Endothelial cell of umbilical vein (primary cell): ENCODE data around the gene SEMA4F.

Source experiments
- POLR2AphosphoS5 ChIP-seq: IDR thresholded peaks from 2 replicates; pipeline ENCODE4 v1.6.1; 2012; ENCODE audit warnings: low read depth, mild to moderate bottlenecking, control low read depth, low read length, moderate library complexity; ENCODE audit not compliant: insufficient read depth
- TF ChIP-seq, protein P1 (sequence below), 2 donors: IDR thresholded peaks; 1 replicate in 1 of 2; 2 replicates in 1 of 2; pipeline ENCODE4 v1.5.1; 2011; ENCODE audit warnings: low read length in 2 of 2, mild to moderate bottlenecking in 2 of 2, moderate library complexity in 2 of 2, control low read depth in 1 of 2, inconsistent platforms in 1 of 2, low read depth in 1 of 2; ENCODE audit not compliant: insufficient read depth in 1 of 2; ENCODE audit errors: extremely low read depth in 1 of 2

DNA sequence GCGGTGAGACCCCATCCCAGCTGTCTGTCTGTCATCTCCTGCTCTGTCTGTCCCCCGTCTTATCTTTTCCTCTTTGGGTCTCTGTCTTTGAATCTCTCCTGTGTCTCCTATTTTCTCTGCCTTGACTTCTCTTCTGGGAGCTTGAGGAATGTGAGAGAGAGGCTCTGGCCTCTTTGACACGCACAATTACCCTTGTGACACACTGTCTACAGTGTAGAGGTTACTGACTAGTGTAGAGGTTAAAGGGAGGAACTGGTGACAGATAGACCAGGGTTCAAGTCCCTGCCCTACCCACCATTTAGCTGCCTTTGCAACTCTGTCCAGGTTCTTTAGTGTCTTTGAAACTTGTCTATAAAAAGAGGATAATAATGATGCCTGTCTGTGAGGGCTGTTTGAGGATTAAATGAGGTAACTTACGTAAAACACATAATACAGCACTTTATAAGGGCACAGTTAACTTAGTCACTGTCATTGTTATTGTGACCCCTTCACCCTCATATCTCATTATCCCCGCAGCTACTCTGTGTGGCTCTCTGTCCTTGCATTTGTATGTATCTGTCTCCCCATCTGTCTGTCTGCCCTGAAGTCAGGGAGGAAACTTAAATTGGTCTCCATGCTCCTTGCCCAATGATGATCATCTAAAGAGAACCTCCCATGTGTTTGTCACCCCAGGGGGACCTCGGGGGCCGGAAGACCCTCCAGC, 19.9 kb downstream of the SEMA4F start:
- TF ChIP-seq, protein P1, sequence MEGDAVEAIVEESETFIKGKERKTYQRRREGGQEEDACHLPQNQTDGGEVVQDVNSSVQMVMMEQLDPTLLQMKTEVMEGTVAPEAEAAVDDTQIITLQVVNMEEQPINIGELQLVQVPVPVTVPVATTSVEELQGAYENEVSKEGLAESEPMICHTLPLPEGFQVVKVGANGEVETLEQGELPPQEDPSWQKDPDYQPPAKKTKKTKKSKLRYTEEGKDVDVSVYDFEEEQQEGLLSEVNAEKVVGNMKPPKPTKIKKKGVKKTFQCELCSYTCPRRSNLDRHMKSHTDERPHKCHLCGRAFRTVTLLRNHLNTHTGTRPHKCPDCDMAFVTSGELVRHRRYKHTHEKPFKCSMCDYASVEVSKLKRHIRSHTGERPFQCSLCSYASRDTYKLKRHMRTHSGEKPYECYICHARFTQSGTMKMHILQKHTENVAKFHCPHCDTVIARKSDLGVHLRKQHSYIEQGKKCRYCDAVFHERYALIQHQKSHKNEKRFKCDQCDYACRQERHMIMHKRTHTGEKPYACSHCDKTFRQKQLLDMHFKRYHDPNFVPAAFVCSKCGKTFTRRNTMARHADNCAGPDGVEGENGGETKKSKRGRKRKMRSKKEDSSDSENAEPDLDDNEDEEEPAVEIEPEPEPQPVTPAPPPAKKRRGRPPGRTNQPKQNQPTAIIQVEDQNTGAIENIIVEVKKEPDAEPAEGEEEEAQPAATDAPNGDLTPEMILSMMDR (IDR thresholded peaks at IDR 0.05; ENCODE audit: extremely low read depth in 1 of 2, insufficient read depth in 1 of 2, low read depth in 1 of 2, low read length in 2 of 2) = no peak
- TF ChIP-seq POLR2AphosphoS5 = no peak
